ENCODE data around the gene USHBP1.

Gene USHBP1

DNA sequence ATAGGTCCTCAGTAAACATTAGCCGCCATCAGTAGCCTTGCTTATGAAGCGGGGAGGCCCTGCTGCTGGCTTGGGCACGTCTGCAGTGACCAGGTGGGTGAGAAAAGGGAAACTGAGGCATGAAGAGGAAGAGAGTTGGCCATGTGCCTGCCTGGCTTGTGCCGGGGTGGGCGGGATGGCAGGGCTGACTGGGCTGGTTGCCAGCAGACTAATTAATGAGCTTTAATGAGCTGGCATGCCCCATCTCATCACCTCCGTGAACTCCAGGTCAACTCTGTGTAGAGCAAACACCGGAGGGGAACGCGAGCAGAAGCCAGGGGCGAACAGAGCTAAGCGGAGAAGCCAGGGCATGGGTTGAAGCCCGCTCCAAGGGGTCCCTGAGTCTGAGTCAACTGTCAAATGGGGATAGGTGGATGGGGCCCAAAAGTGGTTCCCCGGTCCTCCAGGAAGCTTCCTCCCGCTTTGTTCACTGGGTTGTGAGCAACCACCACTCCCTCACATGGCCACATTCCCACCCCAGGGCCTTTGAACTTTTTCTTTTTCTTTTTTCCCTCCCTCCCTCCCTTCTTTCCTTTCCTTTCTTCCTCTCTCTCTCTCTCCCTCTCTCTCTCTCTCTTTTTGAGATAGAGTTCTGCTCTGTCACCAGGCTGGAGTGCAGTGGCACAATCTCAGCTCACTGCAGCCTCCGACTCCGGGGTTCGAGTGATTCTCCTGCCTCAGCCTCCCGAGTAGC is 27.6 kb downstream of the USHBP1 start:
- no peak for DNase-seq

DNA sequence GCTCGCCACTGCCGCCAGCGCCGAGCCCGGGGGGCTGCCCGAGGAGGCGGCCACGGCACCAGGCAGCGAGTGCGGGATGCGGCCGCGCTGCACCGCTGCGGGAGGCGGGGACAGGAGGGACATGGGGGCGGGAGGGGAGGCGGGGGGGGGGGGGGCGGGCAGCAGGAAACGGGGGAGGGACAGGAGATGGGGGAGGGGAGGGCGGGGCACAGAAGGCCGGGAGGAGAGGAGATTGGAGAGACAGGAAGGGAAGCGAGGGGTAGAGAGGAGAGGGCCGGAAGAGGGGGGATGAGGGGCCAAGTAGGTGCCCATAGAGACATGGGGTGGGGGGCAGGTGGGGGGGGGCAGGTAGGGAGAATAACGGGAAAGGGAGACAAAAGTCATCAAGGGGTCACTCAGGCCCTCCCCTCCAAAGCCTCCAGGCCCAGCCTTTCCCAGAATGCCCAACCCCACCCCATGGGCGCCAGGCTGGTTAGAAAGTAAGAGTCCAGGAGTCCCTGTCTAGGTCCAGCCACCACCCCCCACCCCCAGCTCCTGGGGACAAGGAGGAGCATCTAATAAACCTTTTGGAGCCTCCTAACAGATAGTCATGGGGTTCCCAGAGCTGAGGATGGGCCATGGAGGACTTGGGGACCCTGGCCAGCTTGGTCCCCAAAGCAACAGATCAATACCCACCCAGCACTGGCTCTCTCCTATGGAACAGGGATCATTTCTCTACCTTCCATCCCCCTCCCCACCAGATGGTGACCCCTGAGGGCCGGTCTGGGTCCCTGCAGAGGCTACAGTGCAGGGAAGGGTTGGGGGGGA is 28.4 kb downstream of the USHBP1 start:
- DNase-seq, result no peak

DNA sequence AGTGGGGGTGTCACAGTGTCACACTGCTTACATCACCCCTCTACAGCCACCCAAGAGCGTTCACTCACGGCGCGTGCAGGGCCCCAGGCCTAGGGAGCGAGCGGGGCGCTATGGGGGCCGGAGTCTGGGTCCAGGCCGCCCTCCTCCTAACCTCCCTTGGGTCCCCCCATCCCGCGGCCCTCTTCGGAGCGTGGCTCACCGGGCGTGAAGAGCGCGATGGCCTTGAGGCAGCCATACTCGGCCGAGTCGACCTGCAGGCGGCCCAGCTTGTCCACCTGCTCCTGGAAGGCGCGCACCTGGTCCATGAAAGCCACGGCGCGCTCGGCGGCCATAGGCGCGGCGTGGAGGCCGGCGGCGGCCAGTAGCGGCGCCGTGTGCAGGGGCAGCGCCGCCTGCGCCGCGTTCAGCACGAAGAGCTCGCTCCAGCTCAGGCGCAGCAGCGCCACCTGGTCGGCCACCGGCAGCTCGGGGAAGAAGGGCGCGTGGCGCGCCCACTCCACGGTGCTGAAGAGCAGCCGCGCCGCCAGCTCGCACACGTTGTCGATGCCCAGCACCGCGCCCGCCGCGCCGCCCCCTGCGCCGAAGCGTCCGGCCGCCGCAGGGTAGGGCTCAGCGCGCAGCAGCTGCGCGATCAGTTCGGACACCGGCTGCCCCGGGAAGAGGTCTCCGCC is 29.1 kb downstream of the USHBP1 start:
- peak; percentile 82 for DNase-seq

DNA sequence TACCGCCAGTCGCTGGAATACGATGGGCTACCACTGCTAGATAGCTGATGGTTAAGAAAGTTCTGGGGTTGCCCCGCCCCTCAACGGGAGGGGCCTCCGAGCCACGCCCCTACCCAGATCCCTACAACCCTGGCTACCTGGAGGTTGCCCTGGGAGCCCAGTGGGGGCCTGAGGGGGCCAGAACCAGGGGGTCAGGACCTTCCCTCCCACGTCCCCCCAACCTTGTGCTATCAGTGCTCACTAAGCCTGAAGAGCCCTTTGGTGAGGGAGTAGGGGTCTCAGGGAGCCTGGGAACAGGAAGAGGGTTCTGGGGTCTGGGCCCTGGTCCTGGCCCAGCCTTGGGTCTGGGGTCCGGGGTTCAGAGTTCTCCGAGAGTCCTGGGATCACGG is 29.6 kb downstream of the USHBP1 start:
- DNase-seq, result peak; percentile 72

DNA sequence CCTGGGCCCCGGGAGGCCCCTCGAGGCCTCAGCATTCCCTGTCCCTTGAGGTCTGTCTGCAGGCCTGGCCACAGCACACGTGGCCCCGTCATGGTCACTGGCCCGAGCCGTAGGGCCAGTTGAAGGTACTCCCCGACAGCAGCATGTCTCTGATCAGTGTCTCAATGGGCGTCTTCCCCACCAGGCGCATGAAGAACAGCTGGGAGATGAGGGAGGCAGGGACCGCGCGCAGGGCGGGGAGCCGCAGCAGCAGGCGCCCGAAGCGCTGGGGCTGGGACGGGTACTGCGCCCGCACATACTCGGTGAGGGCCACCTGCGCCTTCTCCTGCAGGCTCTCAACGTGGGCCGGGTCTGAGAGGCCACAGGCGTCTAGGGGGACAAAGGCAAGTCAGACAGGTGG is 32.3 kb downstream of the USHBP1 start:
- DNase-seq, result no peak

DNA sequence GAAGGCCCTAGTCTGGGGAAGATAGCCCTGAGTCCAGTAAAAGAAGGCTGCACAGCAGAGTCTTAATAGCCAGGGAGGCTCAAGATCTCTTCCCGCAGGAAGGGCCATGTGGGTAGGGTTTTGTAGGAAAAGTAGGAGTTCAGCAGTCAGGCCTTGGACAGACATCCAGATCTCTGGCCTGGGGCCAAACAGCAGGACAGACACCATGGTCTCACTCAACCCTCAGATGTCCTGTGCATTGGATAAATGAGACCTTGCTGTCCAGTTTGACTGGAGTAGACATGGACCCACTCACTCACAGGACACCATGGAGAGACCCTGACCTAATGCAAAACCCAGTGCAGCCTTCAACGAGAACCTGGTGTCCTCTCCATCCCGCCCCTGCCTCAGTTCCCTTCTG is 34.7 kb downstream of the USHBP1 start:
- DNase-seq, result no peak

DNA sequence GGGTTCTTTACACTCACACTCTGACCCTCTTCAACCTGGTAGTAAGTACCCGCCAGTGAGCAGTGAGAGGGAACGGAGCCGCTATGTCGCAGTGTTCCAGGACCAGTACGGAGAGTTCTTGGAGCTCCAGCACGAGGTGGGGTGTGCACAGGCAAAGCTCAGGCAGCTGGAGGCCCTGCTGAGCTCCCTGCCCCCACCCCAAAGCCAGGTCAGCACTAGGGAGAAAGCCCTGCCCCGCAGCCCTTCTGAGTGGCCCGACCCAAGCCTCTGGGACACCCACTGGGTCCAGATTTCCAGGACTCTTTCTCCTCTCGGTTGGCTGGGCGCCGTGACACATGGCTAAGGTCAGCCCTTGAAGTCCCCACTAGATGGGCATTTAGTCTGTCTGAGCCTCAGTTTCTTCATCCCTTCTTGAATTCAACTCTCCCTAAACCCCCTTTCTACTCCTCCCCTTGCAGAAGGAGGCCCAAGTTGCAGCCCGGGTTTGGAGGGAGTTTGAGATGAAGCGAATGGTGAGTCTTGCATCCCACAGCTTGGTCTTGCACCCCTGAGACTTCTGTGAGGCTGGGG is 36.7 kb downstream of the USHBP1 start:
- no peak for DNase-seq

DNA sequence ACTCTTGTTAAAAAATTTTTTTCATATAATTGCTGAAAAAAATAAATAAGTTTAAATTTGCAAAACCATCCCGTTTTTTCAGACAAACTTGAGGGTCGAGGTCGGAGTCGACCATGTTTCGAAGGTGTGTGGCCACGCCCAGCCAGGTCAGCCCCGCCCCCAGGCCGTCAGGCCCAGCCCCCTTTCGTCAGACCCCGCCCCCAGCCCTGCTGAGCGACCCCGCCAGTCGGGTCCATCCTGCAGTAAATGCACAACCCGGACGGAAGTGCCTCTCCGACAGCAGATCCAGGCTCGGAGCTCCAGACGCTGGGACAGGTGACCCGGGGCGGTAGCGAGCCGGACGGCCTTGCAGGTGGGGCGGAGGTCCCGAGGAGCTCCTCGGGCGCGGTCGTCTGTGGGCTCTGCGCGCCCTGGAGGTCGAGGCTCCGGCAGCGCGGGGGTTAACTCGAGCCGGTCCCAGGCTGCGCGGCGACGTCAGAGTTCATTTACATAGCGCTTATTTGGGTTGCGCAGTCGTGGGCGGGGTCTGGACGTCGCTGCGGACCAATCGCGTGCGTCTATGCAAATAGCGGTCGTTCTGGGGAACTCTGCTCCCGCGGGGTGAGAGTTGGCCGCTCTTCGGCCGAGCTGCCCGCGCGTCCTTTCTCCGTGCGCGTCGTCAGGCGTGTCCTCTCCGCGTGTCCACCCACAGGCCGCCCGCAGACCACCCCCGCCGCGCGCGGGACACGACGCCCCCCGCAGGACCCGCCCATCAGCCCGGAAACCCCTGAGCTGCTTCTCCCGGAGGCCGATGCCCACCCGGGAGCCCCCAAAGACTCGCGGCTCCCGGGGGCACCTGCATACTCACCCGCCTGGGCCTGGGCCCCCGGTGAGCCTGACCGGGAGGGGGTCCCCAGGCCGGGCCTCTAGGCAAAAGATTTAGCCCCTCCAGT is 38.3 kb downstream of the USHBP1 start, which contains the start of gene OCEL1:
Gene OCEL1 (plus strand): TSS at position 225 of the 932 bp plus-strand sequence. CDS start 22 bp downstream, at position 247.
- DNase-seq, result peak; percentile 95

DNA sequence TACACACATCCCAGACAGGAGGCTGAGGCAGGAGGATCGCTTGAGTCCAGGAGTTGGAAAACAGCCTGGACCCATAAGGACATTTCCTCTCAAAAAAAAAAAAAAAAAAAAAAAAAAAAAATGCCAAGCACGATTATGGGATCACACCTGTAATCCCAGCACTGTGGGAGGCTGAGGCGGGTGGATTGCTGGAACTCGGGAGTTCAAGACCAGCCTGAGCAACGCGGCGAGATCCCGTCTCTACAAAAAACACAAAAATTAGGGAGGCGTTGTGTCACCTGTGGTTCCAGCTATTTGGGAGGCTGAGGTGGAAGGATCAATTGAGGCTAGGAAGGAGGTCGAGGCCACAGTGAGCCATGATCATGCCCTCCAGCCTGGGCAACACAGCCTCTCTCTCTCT is 39.5 kb downstream of the USHBP1 start:
- DNase-seq, result no peak

DNA sequence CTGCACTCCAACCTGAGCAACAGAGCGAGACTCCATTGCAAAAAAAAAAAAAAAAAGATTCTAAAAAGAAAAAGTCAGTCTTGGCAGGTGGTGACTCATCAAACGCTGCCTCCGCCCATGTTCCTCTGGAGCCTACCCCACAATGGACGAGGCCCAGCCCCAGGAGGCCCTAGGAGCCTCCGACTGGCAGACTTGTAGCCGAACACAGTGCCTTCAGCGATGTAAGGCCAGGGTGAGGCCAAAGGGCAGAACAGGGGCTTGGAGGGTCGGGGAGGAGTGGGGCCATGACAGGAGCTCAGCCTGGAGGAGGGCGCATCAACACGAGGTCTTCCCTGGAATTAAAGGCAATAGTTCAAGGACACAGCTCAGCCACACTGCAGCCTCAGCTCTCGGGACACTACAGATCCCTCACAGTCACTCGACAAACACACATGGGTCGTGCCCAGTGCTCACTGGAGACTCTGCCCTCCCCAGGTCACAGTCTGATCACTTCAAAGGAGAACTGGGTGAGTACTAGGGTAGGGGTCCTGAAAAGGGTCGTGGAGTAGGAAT is 44.3 kb downstream of the USHBP1 start:
- peak; percentile 31 for DNase-seq

DNA sequence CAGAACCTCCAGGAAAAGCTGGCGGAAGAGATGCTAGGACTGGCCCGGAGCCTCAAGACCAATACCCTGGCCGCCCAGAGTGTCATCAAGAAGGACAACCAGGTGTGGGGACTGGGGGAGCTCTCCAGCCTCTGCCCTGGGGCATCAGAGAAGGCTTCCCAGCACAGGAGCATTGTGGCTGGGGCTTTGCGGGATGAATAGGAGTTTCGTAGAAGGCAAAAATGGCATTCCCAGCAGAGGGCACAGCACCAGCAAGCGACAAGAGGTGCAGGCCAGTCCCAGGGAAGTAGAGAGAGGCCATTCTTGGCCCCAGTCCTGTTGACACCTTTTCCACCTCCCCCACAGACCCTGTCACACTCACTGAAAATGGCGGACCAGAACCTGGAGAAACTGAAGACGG is 45.3 kb downstream of the USHBP1 start:
- DNase-seq, result no peak

DNA sequence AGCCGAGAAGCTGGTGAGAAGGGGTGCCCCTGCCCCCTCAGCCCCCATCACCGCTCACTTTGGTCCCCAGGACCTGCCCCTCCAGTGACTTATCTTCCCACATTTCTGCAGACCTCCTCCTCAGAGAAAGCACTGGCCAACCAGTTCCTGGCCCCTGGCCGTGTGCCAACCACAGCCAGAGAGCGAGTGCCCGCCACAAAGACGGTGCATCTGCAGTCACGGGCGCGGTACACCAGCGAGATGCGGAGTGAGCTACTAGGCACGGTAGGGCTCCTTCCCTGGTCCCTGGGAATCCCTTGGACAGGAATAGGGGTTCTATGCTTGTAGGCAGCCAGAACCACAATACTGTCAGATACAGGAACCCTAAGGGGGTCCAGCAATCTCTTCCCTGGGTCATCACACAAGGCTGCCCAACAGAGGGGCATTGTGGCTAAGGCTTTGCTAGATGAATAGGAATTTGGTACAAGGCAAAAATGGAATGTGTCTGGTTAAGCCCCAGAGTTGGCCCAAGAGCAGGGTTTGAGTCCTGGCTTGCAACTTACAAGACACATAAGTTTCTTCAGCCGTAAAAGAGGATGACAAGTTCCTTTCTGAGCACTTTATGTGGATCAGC is 48.4 kb downstream of the USHBP1 start:
- DNase-seq, result no peak

DNA sequence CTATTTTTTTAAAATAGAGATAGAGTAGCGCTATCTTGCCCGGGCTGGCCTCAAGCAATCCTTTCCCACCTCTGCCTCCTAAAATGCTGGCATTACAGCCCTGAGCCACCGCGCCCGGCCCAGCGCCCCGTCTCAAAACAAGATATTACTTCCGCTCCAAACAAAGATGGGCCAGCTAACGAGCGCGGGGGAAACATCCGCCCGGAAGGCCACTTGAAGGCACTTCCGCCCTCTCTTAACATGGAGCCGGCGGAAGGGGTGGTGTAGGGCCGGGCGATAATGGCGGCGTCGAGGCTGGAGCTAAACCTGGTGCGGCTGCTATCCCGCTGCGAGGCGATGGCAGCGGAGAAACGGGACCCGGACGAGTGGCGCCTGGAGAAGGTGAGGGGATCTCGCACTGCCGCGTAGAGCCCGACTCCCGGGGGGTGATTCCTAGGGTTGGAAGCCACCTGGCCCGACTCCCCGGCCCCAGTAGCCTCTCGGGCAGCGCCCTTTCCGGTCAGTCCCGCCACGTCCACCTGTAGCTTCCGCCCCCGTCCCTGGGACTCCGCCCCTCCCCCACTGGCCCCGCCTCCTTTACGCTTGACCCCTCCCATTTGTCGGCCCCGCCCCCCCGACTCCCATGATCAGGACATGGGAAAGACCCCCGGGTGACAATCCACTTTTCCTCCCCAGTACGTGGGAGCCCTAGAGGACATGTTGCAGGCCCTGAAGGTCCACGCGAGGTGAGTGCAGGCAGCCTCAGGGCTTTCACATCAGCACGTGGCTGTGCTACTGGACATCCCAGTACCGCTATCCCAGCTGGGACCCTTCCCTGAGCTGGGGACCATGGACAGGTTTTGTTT is 49.2 kb downstream of the USHBP1 start, which contains the start of gene USE1:
Gene USE1 (plus strand): TSS at position 231 of the 845 bp plus-strand sequence. CDS start 49 bp downstream, at position 280.
- peak; percentile 83 for DNase-seq

DNA sequence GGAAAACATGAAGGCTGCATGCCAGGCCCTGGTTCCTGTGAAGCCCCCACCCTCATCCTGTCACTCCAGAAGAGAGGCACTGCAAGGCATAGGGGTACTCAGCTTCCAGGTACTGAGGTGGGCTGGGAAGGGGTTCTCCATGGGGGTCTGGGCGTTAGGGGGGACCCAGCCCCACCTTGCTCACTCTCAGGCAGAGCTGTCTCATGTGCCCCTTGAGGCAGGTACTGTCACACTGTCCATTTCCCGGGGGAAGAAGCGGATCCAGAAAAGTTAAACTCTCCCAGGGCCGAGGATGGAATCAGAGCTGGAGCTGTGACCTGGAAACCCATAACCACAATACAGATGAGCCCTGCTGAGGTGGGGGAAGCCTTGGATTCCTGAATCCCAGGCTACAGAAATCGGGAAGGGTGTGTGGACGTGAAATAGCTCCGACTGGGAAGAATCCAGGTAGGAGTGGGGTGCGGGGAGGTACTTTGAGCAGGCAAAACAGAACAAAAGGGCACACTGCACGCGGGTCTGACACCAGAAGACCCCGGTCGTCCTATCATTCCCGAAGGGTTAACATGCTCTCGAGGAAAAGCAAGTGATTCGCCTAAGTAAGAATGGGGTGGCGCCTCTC is 49.9 kb downstream of the USHBP1 start:
- no peak for DNase-seq

DNA sequence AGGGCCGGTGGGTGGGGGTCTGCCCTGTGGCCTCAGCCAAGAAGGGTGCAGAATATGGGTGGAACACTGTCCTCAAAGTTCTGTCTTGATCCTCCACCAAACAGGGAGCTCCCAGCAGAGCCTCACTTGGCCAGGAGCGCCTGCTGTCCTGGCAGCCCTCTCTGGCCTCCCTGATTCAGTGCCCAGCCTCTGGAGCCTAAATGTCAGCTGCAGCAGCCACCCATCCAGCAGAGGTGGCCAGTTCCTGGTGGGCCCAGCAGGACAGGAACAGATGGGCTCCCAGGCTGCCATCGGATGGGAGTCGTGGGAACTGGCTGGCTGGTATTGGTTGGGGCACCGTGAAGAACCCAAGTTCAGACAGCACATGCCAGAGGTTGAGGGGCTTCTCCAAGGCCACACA is 51.2 kb downstream of the USHBP1 start:
- DNase-seq, result no peak

DNA sequence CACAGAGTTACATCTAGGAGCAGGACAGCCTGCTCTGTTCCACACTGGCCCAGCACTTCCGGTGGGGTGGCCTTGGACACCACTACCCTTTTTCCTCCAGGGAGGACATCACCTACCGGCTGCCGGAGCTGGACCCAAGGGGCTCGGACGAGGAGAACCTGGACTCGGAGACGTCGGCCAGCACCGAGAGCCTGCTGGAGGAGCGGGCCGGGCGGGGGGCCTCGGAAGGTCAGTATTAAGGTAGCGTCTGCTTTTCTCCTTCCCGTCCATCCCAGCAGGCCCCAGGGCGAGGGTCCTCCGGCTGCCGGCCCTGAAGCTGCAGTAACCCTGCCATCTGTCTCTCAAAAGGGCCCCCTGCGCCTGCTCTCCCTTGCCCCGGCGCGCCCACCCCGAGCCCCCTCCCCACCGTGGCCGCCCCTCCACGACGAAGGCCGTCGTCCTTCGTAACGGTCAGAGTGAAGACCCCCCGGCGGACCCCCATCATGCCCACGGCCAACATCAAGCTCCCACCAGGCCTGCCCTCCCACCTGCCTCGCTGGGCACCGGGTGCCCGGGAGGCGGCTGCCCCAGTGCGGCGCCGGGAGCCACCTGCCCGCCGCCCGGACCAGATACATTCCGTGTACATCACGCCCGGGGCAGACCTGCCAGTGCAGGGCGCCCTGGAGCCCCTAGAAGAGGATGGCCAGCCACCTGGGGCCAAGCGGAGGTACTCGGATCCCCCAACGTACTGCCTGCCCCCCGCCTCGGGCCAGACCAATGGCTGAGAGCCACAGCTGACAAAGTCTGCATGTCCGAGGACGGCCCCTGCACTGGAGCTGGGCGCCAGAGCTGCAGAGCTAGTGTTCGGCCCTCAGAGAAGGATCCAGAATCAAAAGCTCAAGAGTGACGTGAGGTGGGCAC is 52.7 kb downstream of the USHBP1 start:
- DNase-seq, result no peak

DNA sequence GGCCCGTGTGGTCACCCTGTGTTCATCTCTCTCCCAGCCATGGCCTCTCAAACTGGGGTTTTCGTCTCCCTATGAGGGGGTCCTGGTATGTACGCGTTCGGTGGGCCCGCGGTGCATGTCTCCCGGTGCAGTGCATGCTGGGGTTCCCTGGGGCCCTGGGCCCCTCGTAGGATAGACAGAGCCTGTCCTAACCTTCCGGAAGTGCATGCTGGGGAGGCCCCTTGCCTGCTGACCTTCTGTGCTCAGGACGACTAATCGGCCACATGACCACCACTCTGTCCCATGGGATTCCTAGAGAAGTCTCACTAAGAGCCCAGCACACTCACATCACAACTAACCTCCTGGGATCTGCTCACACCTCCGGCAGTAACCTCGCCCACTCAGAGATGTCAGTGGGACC is 54.2 kb downstream of the USHBP1 start:
- DNase-seq, result no peak

DNA sequence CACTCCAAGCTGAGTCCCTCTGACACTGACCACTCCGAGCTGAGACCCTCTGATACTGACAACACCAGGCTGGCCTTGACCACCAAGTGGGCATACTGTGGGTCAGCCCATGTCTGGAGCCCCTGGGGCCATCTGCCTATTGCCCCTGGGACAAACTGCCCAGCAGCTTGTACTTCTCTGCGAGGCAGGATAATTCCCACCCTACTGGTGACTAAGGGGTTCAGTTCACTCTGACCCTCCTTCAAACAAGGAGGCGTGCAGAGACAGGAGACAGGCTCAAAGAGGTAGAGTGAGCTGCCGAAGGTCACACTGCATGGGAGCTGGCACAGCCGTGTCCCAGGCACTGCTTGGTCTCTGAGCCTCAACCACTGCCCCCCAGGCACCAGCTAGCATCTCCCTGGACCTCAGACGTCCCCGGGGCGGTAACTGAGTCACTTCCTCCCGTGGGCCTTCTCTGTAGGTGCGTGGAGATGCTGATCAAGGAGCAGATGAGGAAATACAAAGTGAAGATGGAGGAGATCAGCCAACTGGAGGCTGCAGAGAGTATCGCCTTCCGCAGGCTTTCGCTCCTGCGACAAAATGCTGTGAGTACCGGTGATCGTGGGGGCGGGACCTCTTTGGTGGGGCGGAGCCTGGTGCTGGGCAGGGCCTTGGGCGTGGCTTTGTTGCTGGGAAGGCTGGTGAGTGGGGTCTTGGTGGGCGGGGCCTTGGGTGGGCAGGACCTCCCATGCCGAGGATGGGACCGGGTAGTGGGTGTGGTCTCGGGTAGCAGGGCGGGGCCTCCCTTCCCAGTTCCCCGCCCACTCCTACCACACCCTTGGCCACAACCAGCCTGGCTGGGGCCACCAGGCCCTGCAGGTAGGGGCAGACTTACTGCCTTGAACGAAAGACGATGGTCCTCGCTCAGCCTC is 55.2 kb downstream of the USHBP1 start:
- peak; percentile 48 for DNase-seq
